CD4-positive, alpha-beta memory T cell (primary cell): ENCODE measurements around the gene SETBP1. TPM values are rescaled to one million over a fixed set of nuclear protein-coding genes. Genes with fewer than 3 reads are reported as not detected.
"Not testable (repeated sequence)": the region's sequence is repeated elsewhere in the genome, so short reads cannot be mapped to it uniquely, and the experiment has no call there.

Experiments
- CTCF ChIA-PET: fragments of 350-600 bp; sonication (Branson Sonifier 250); formaldehyde crosslinking; loops from one replicate; lab custom pipeline; 2021; ENCODE audit warnings: inconsistent platforms; ENCODE audit not compliant: partially characterized antibody; lab: Charles Lee
- POLR2A ChIA-PET: fragments of 350-600 bp; sonication (Branson Sonifier 250); formaldehyde crosslinking; loops from one replicate; lab custom pipeline; 2021; ENCODE audit not compliant: partially characterized antibody; lab: Charles Lee
- DNase-seq, 5 donors: peaks; one replicate each; pipeline versions ENCODE4 v3.0.0 to v3.0.0-alpha.2; 2020 to 2022; ENCODE audit warnings: mixed read lengths in 1 of 5
- H3K27ac ChIP-seq: one replicate; pipeline ENCODE4 v1.7.0; 2013; ENCODE audit warnings: low read depth, low read length
- H3K27me3 ChIP-seq: 2 replicates; pipeline ENCODE4 v1.7.0; 2013; ENCODE audit warnings: mild to moderate bottlenecking, low read length, moderate library complexity; ENCODE audit not compliant: insufficient read depth
- H3K36me3 ChIP-seq: 2 replicates; pipeline ENCODE4 v1.7.0; 2013; ENCODE audit warnings: mild to moderate bottlenecking, low read length, moderate library complexity; ENCODE audit not compliant: insufficient read depth
- H3K4me1 ChIP-seq: 2 replicates; pipeline ENCODE4 v1.7.0; 2013; ENCODE audit warnings: mild to moderate bottlenecking, low read length, moderate library complexity; ENCODE audit not compliant: insufficient read depth
- H3K4me3 ChIP-seq, 2 donors: one replicate each; pipeline ENCODE4 v1.7.0; 2013; ENCODE audit warnings: low read length in 2 of 2, mild to moderate bottlenecking in 1 of 2
- H3K9me3 ChIP-seq, 2 donors: one replicate each; pipeline ENCODE4 v1.7.0; 2013; ENCODE audit warnings: low read length in 2 of 2, control low read depth in 1 of 2; ENCODE audit not compliant: control insufficient read depth in 1 of 2
- H3K27ac Mint-ChIP-seq, 7 donors: one replicate each; pipeline ENCODE4 v1.8.0; 2020 to 2021; ENCODE audit warnings: mixed read lengths in 7 of 7, mild to moderate bottlenecking in 6 of 7, inconsistent platforms in 3 of 7, moderate library complexity in 3 of 7
- H3K27me3 Mint-ChIP-seq, 2 donors: one replicate each; pipeline ENCODE4 v1.8.0; 2020 to 2021; ENCODE audit warnings: mixed read lengths in 2 of 2
- H3K36me3 Mint-ChIP-seq, 2 donors: one replicate each; pipeline ENCODE4 v1.8.0; 2020 to 2021; ENCODE audit warnings: mixed read lengths in 2 of 2, inconsistent platforms in 1 of 2, mild to moderate bottlenecking in 1 of 2
- H3K4me1 Mint-ChIP-seq, 4 donors: one replicate each; pipeline ENCODE4 v1.8.0; 2020 to 2021; ENCODE audit warnings: mixed read lengths in 4 of 4, mild to moderate bottlenecking in 1 of 4
- H3K4me3 Mint-ChIP-seq, 8 donors: one replicate each; pipeline ENCODE4 v1.8.0; 2020 to 2021; ENCODE audit warnings: mixed read lengths in 8 of 8, mild to moderate bottlenecking in 7 of 8, moderate library complexity in 6 of 8, inconsistent platforms in 3 of 8
- H3K9me3 Mint-ChIP-seq, 8 donors: one replicate each; pipeline ENCODE4 v1.8.0; 2020 to 2021; ENCODE audit warnings: mixed read lengths in 8 of 8, mild to moderate bottlenecking in 5 of 8, inconsistent platforms in 3 of 8, moderate library complexity in 1 of 8
- intact Hi-C: fragments of 100-400 bp; cut with micrococcal nuclease; formaldehyde crosslinking; loops from one replicate; pipeline ENCODE4 v1.15.1; 2023
- polyA plus RNA-seq, 2 donors: library from polyadenylated mRNA; unstranded; fragments of 300-500 nt; fragmentation: Illumina TruSeq; gene quantifications; one replicate each; pipeline ENCODE4 v1.2.3, GENCODE V29; 2021
- total RNA-seq, 2 experiments: library from RNA; stranded (reverse); gene quantifications; one replicate each; pipeline ENCODE4 v1.2.3, GENCODE V29; 2021

SETBP1 gene
- total and polyA plus RNA-seq, 4 experiments from 2014 or later: 0.03 to 0.21 (median 0.09) TPM; not detected in 1

GRCh38 chr18:44798433-44799048 lies 117.9 kb downstream of the SETBP1 start:
- no peak overlapping the region for H3K4me3 Mint-ChIP-seq
- POLR2A ChIA-PET: no interaction called here
- peaks cover 0 to 6% (median 2%) of the 10 kb centered on the region in 8 donors for H3K9me3 Mint-ChIP-seq
- no peaks in the 10 kb centered on the region for H3K36me3 ChIP-seq
- CTCF ChIA-PET: no interaction called here
- peaks cover 0 to 2% (median under 1%) of the 10 kb centered on the region in 4 donors for H3K4me1 Mint-ChIP-seq
- no peaks in the 10 kb centered on the region for H3K27me3 ChIP-seq
- no peak overlapping the region for H3K4me3 ChIP-seq
- H3K36me3 Mint-ChIP-seq: no peaks in the 10 kb centered on the region
- no peak overlapping the region for H3K27ac ChIP-seq
- DNase-seq: no peak
- no peaks in the 10 kb centered on the region for H3K4me1 ChIP-seq
- H3K9me3 ChIP-seq: no peaks in the 10 kb centered on the region
- H3K27me3 Mint-ChIP-seq: peaks cover 2 to 4% of the 10 kb centered on the region in 2 donors
- no peak overlapping the region for H3K27ac Mint-ChIP-seq
- intact Hi-C loops: no loop called here

- POLR2A ChIA-PET: no interaction called here
- no peaks in the 10 kb centered on the region for H3K36me3 Mint-ChIP-seq
Measured at GRCh38 chr18:44799382-44799906, 118.8 kb downstream of the SETBP1 start.

GRCh38 chr18:44799907-44800421 lies 119.3 kb downstream of the SETBP1 start:
- Histone ChIP-seq H3K36me3 (no peaks in the 10 kb centered on the region), H3K4me1 (no peaks in the 10 kb centered on the region), H3K27ac (no peak overlapping the region), H3K9me3 (no peaks in the 10 kb centered on the region), H3K27me3 (no peaks in the 10 kb centered on the region), H3K4me3 (no peak overlapping the region)
- H3K27ac Mint-ChIP-seq: no peak overlapping the region
- H3K4me3 Mint-ChIP-seq: no peak overlapping the region
- ChIA-PET POLR2A (no interaction called here), CTCF (no interaction called here)
- H3K36me3 Mint-ChIP-seq: no peaks in the 10 kb centered on the region
- intact Hi-C loops: no loop called here
- peaks cover 2 to 4% of the 10 kb centered on the region in 2 donors for H3K27me3 Mint-ChIP-seq
- H3K4me1 Mint-ChIP-seq: peaks cover 0 to 2% (median under 1%) of the 10 kb centered on the region in 4 donors
- DNase-seq: no peak
- H3K9me3 Mint-ChIP-seq: peaks cover 0 to 6% (median 2%) of the 10 kb centered on the region in 8 donors

More at GRCh38 chr18:44799382-44799906, 118.8 kb downstream of the SETBP1 start:
- Mint-ChIP-seq H3K27ac (no peak overlapping the region), H3K9me3 (peaks cover 0 to 6% (median 2%) of the 10 kb centered on the region in 8 donors), H3K27me3 (peaks cover 2 to 4% of the 10 kb centered on the region in 2 donors), H3K4me1 (peaks cover 0 to 2% (median under 1%) of the 10 kb centered on the region in 4 donors), H3K4me3 (no peak overlapping the region)
- intact Hi-C loops: no loop called here
- Histone ChIP-seq H3K4me1 (no peaks in the 10 kb centered on the region), H3K27ac (no peak overlapping the region), H3K27me3 (no peaks in the 10 kb centered on the region), H3K36me3 (no peaks in the 10 kb centered on the region), H3K9me3 (no peaks in the 10 kb centered on the region), H3K4me3 (no peak overlapping the region)
- CTCF ChIA-PET: no interaction called here
- DNase-seq: no peak

GRCh38 chr18:44800766-44801165 lies 120.1 kb downstream of the SETBP1 start:
- H3K36me3 ChIP-seq, intact Hi-C loops, H3K4me1 ChIP-seq, H3K27me3 ChIP-seq, H3K36me3 Mint-ChIP-seq, H3K27me3 Mint-ChIP-seq, H3K4me3 ChIP-seq, DNase-seq, POLR2A ChIA-PET, H3K9me3 ChIP-seq, H3K27ac Mint-ChIP-seq, H3K27ac ChIP-seq, CTCF ChIA-PET, H3K9me3 Mint-ChIP-seq, H3K4me1 Mint-ChIP-seq, H3K4me3 Mint-ChIP-seq: not testable (repeated sequence)

GRCh38 chr18:44801781-44802180 lies 121.1 kb downstream of the SETBP1 start:
- CTCF ChIA-PET: no interaction called here
- Mint-ChIP-seq H3K9me3 (peaks cover 0 to 6% (median 2%) of the 10 kb centered on the region in 8 donors), H3K27me3 (peaks cover 2 to 4% of the 10 kb centered on the region in 2 donors), H3K36me3 (no peaks in the 10 kb centered on the region), H3K4me1 (peaks cover 0 to 5% (median 2%) of the 10 kb centered on the region in 4 donors), H3K4me3 (no peak overlapping the region), H3K27ac (no peak overlapping the region)
- no peak for DNase-seq
- POLR2A ChIA-PET: no interaction called here
- Histone ChIP-seq H3K9me3 (no peaks in the 10 kb centered on the region), H3K4me1 (no peaks in the 10 kb centered on the region), H3K36me3 (no peaks in the 10 kb centered on the region), H3K4me3 (no peak overlapping the region), H3K27me3 (no peaks in the 10 kb centered on the region), H3K27ac (no peak overlapping the region)
- intact Hi-C loops: no loop called here

GRCh38 chr18:44802508-44802907 lies 121.8 kb downstream of the SETBP1 start:
- Histone ChIP-seq H3K27me3 (no peaks in the 10 kb centered on the region), H3K4me1 (no peaks in the 10 kb centered on the region), H3K36me3 (no peaks in the 10 kb centered on the region), H3K9me3 (no peaks in the 10 kb centered on the region), H3K4me3 (no peak overlapping the region), H3K27ac (no peak overlapping the region)
- no peaks in the 10 kb centered on the region for H3K36me3 Mint-ChIP-seq
- no peak overlapping the region for H3K27ac Mint-ChIP-seq
- peaks cover 0 to 6% (median 2%) of the 10 kb centered on the region in 8 donors for H3K9me3 Mint-ChIP-seq
- H3K4me1 Mint-ChIP-seq: peaks cover 0 to 5% (median 2%) of the 10 kb centered on the region in 4 donors
- CTCF ChIA-PET: no interaction called here
- DNase-seq: no peak
- intact Hi-C loops: no loop called here
- peaks cover 2 to 4% of the 10 kb centered on the region in 2 donors for H3K27me3 Mint-ChIP-seq
- POLR2A ChIA-PET: no interaction called here
- no peak overlapping the region for H3K4me3 Mint-ChIP-seq

- Histone ChIP-seq H3K27ac (no peak overlapping the region), H3K27me3 (no peaks in the 10 kb centered on the region), H3K9me3 (no peaks in the 10 kb centered on the region), H3K4me3 (no peak overlapping the region), H3K36me3 (no peaks in the 10 kb centered on the region), H3K4me1 (no peaks in the 10 kb centered on the region)
- intact Hi-C loops: no loop called here
- no peaks in the 10 kb centered on the region for H3K36me3 Mint-ChIP-seq
- peaks cover 0 to 5% (median 2%) of the 10 kb centered on the region in 4 donors for H3K4me1 Mint-ChIP-seq
- no peak overlapping the region for H3K4me3 Mint-ChIP-seq
- peaks cover 0 to 6% (median 2%) of the 10 kb centered on the region in 8 donors for H3K9me3 Mint-ChIP-seq
- H3K27me3 Mint-ChIP-seq: peaks cover 3 to 4% of the 10 kb centered on the region in 2 donors
- CTCF ChIA-PET: no interaction called here
- no peak for DNase-seq
- no peak overlapping the region for H3K27ac Mint-ChIP-seq
- POLR2A ChIA-PET: no interaction called here
Measured at GRCh38 chr18:44803019-44803650, 122.4 kb downstream of the SETBP1 start.
